Fibroblast of skin of scalp (primary cell): ENCODE measurements around the gene SH3TC1.

Experiments used
- DNase-seq: peaks from one replicate; pipeline ENCODE4 v3.0.0-alpha.2; 2013

Gene SH3TC1

DNA sequence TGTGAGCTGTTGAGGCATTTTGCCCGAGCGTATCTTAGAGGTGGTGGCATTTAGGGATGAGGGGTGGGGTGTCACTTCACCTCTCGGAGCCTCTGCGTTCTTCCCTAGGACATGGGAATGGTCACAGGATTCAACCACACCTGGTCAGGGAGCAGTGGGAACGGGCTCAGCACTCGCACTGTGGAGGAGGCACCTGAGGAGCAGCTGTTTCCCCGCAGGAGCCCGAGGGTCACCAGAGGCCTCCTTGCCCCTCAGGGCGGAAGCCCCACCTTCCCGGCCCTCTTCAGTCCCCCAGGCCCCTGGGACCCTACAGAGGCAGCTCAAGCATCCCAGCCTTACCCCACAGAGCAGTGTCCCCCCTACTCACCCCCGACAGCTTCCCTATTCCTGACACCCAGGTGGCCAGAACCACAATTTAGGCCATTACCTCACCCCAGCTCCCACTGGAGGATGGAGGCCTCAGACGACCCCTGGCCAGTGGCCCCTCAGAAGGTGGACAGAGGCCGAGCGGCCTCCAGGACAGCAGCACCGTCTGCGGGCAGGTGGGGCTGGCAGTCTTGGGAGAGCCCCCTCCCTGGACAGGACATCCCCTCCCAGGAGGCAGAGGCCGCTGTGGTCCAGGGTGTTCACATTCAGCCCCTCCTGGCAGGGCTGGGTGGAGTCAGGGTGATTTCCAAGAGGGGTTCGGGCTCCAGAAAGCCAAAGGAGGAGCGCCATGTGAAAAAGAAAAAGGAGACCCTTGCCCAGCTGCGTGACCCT is 66.3 kb downstream of the SH3TC1 start:
- DNase-seq, result no peak

DNA sequence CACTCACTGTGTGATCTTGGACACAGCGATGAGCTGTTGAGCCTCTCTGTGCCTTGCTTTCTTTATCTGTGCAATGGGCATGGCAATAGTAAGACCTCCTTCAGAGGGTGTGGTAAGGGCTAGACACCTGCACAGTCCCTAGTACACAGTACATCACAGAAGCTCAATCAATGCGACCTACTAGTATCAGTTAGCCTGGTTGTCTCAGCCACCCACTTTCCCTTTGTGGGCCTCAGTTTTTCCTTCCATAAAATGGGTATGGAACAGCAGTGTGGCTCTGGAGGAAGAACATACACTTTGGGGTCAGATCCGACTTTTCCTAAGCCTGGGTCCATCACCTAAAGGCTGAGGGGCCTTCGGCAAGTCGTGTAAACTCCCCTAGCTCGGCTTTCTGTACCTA is 67.0 kb downstream of the SH3TC1 start:
- DNase-seq, result no peak

DNA sequence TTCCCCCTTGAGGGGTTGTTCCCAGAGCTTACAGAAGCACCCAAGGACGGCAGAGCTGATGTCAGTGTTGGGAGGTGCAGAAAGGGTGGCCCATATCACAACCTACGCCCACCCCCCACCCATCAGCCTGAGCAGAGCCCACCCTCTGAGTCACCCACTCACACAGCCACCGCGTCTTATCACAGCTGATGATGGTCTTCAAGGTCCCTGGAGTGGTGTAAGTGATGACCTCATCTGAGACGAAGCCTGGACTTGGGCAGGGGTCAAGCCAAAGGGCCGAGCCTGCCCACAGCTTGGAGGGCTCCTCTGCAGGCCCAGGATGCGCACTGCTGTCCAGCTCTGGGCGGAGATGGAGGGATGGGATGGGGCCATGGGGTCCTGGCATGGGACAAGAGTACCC is 67.4 kb downstream of the SH3TC1 start:
- DNase-seq, result no peak

DNA sequence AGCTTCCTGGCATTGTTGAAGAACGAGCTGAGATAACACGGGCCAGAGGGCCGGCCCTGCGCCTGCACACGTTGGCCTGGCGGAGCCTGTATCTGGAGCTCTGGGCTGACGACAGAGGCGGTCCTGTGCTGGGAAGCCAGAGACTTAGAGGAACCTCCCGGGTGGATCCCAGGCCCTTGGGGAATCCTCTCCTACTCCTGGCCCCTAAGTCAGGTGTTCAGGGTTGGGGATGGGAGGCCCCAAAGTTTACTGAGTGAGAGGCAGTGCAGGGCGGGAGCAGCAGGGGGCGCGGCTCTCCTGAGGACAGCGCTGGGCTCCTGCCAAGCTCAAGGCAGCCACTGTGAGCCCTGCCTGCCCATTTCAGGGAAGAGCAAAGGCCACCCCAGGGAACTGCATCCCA is 68.0 kb downstream of the SH3TC1 start:
- peak; percentile 53 for DNase-seq

DNA sequence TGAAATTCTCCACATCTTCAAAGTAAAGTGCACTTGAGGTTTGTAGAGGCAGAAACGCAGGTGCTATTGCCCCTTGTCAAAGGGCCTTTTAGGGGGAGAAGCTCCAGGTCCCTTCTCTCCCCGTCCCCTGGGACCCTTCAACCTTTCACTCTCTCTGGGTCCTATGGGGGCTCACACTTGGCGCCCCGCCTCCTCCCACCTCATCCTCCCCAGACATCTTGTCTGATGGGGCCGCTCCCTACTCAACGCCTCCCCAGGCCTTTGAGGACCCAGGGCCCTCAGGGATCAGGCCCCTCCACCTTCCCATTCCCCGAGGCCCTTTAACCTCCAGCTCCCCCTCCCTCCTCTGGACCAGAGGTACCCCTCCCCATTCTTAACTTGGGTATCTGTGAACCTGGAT is 69.1 kb downstream of the SH3TC1 start:
- no peak for DNase-seq

DNA sequence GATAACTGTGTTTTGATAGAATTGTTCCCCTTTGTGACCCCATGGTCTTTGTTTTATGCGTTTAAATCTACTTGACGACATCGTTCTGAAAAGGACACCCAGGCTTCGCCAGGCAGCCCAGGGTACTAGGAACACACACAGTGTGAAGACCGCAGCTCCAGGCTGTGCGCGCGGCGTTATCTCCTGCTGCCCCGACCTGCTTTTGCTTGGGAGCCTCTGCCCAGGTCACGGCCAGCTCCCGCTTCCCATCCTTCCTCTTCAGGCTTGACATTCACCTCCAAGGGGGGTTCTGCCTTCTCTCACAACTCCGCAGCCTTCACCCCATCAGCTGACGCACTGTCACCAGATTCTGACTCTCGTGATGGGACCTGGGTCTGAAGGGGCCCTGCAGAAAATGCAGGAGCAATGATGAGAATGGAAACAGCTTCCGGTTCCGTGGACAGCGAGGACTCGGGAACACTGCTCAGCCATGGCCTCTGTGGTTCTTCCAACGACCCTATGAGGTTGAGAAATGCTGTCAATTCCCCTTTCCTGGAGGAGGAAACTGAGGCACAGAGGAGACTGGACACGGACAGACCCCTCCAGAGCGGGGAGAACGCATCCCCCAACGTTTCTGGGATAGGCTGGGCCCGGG is 69.9 kb downstream of the SH3TC1 start:
- DNase-seq, result no peak

DNA sequence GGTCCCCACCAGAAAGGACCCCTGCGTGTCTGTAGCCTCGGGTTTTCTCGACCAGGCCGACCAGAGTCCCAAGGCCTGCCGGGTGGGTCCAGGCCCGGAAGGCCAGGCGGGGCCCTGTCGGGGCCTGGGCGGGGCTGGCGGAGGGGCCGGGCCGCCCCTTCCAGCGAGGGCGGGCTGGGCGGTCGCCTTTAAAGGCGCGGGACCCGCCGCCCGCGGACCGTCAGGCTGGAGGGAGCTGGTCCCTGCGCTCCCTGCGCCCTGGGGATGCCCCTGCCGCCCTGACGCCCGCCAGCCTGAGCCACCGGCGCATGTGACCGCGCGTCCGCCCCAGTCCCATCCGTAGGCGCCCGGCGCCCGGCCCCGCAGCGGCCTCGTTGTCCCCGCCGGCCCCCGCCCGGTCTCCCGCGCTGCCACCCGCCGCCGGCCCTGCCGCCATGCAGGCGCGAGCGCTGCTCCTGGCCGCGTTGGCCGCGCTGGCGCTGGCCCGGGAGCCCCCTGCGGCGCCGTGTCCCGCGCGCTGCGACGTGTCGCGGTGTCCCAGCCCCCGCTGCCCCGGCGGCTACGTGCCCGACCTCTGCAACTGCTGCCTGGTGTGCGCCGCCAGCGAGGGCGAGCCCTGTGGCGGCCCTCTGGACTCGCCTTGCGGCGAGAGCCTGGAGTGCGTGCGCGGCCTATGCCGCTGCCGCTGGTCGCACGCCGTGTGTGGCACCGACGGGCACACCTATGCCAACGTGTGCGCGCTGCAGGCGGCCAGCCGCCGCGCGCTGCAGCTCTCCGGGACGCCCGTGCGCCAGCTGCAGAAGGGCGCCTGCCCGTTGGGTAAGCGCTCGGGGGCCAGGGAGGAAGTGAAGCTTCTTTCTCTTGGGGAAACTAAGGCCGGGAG is 70.7 kb downstream of the SH3TC1 start, which contains the start of gene HTRA3:
TSS of gene HTRA3 (plus strand) at position 220 of the 883 bp plus-strand sequence. CDS start at position 435, 215 bp downstream.
- peak; percentile 69 for DNase-seq

DNA sequence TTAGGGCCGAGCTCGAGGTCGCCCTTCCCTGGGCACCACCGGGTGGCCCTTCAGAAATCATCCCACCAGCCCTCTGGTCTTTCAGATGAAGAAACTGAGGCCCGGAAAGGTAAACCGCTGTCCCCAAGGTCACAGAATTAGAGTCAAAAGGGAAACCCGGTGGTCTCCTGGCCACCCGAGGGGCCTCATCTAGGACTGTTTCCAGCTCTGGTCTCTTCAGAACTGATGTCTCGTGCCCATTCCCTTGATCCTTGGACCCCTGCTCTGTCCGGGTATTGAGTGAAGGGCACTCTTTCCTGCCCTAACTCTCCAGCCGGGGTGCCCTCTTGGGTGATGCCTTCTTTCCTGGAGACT is 71.3 kb downstream of the SH3TC1 start:
- DNase-seq, result no peak

DNA sequence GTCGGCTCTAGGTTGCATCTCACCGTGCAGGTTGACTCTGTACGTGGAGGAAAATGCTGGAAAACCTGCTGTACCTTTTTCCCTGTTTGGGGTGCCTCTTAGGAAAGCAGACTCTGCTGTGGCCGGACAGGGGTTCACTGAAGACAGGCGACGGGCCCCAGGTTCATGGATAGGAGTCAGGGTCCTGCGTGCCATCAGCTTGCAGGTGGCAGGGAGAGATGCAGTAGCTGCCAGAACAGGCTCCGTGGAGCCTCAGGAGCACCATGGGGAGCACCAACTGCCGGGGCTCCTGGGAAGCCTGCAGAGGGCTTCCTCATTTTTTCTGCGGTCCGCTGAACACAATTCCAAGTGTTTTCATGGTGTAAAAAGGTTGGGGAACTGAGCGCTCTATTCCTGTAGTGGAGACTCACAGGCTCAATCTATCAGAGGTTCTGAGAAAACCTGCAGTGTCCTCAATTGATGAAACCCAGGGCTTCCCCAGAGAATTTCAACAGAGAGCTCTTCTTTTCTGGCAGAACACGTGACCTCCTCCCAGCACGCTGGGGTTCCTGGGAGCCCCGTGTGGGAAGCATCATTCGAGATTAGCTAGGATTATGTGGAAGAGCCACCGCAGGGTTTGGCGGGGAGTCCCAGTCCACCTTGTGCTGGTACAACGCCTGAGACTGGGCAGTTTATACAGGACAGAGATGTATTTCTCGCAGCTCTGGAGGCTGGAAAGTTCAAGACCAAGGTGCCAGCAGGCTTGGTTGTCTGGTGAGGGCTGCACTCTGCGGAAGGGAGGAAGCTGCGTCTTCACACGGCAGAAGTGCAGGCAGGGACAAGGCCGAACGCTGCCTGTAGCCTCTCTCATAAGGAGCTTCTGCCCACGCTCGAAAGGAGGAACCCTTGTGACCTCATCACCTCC is 72.1 kb downstream of the SH3TC1 start:
- DNase-seq, result no peak

DNA sequence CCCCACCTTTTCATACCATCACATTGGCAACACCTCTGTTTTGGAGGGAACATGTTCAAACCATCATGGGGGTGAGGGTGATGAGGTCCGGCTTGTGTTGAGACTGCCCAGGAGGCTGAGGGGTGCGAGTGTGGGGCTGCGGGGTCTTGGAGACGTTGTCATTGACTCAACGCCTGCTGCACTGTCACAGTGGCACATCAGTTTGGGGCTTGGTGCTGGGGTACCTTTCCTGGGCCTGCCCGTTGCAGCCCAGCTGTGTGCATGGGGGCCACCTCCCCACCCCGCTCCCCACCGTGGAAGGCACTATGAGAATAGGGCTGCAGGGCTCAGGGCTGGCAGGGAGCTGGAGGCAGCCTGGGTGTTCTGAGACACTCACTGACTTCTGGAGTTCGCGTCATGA is 72.7 kb downstream of the SH3TC1 start:
- no peak for DNase-seq

DNA sequence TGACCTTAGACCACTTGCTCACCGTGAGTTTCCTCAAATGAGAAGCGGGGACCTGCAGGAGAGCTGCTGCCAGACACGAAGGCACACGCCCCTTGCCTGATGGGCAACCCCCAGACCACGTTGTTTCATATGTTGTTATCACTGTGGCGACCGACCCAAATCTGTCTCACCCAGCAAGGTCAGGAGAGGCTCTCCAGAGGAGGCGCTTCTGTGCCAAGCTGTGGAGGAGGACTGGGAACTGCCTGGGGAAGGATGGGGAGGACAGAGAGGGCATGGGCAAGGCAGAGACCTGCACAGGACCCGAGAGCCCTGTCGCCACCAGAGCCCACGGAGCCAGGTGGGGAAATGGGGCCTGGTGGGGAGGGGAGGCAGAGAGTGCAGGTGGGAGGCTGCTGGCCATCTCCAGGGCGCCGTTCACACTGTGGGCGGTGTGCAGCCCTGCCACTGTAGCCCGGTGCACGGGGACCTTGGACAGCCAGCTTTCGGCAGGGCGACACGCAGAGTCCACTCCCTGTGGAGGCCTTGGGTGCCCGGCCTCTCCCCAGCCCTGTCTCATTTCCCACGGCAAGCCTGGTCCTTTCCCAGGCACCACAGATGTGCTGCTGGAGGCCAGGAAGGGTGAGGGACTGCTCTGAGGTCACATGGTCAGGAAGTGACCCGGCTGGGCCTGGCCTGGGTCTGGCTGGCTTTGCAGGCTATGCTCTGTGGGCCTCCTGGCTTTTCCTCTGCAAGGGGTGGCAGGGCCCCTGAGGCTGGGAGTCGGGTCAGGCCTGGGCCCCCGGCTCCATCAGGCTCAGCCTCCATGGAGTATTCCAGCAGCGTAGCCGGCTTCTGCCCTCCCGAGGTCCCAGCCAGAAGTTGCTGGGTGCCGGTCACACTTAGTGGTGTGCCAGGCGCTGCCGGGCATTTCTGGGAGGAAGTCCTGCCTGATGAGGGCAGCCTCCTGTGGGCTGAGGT is 73.7 kb downstream of the SH3TC1 start:
- DNase-seq, result no peak

DNA sequence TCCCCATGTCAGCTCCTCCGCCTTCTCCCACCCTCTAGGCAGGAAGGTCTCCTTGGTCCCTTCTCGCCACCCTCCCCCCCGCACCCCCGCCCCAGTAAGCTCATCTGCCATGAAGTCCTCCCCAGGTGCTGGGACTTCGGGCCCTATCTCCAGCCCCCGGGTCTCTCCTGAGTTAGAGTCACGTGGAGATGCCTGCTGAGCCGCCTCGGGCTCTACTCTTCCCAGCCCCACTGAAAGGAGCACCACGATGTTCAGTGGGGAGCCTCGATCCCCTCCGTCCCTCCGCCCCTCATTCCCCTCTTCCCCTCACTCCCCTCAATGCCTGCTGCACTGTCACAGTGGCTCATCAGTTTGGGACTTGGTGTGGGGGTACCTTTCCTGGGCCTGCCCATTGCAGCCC is 74.4 kb downstream of the SH3TC1 start:
- no peak for DNase-seq

DNA sequence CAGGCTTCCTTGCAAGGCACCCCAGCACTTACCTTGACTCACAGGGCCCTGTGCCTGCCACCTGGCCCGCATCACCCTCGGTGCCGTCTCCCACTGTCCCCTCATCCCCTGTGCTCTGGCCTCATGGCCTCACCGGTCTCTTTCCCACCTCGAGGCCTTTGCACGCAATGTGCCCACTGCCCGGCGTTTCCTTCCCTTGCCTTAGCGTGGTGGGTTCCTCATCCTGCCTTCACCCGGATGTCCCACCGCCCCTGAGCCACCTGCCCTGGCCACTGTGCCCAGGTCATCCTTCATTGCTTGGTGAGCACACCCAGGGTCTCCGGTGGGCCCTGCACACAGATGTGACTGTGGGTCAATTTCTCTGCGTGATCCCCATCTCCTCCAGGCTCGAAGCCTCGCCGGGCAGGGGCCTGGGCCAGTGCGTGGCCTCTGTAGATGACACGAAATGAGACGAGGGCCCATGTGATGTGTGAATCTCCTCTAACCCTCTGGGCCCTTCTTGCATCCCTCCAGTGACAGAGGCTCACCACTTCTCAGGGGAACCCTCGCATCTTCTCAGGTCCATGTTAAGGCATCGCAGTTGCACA is 75.1 kb downstream of the SH3TC1 start:
- DNase-seq, result no peak

DNA sequence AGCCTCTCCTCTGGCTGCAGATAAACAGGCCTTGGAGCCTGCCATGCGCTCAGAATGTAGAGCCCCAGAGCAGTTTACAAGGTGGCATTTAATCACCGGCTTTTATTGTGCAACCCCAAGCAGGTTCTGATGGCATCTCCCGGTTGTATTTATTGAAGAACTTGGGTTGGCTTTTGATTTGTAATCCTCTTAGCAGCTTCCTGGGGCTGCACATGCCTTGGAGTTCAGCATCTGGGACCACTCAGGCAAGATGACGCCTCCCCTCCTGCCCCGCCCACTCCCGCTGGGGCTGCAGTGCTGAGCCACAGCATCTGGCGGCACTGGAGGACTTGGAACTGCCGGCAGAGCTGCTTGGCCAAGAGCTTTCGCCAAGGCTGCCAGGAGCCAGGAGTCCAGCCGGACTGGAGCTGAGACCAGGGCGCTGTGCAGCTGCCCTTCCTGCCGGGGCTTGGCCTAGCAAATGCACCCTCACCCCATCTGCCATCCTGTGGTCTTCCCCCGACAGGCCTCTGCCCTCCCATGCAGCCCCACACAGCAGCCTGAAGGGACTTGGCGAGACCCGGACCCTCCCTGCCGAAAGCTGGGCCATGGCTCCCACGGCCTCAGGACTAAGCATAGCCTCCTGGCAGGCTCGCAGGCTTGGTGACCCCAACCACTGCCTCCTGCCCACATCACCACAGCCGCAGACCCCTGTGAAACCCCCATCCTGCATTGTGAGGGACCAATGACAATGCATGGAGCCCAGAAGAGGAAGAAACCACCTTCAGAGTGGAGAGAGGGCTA is 75.9 kb downstream of the SH3TC1 start:
- peak; percentile 93 for DNase-seq

DNA sequence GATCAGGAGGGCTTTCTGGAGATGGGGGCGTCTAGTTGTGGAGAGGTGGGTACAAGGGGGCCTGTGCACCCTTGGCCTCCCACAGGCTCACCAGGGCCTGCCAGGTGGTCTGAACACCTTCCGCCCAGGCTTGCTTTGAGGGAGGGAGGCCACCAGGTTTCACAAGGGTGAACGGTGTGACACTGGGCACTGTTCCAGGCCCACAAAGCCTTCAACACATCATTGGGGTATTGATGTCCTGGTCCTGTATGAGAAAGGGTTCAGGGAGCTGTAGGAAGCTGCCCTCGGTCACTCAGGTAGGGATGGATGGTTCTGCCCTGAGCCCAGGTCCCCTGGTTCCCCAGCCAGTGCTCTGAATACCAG is 76.4 kb downstream of the SH3TC1 start:
- DNase-seq, result no peak

DNA sequence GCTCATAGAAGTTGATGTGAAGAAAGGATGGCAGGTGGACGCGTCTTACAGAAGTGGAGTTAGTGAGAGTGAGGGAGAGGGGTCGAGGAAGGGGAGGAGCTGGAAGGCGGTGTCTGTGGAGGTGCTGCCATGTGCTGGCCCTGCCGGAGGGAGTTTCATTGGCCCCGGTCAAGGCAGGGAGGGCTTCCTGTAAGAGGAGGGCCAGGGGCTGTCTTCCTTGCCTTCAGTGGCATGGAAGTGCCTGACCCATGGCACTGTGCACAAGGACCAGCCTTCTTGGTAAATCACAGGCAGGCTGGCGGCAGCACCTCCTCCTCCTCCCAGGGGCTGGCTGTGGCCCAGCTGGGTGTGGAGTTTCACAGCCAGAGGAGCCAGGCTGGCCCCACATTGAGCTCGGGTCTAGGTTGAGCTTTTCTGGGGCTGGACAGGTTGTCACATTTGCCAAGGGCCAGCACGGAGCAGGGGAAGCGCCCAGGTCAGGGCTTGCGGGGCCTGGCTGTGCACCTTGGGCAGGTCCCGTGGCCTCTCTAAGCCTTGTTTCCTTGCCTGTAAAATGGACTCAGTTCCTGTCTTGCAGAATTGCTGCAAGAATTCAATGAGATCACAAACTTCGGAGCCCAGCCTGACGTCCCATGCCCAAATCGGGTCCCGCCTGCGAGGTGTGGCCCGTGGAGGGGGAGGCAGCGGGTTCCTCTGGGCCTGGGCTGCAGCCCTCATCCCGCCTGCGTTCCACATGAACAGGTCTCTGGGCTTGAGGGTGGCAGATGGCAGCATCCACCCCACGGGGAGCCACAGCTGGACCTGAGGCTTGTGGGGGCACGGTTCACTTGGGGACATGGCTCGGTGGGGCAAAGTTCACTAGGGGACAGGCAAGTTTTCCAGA is 77.5 kb downstream of the SH3TC1 start:
- DNase-seq, result peak; percentile 54

DNA sequence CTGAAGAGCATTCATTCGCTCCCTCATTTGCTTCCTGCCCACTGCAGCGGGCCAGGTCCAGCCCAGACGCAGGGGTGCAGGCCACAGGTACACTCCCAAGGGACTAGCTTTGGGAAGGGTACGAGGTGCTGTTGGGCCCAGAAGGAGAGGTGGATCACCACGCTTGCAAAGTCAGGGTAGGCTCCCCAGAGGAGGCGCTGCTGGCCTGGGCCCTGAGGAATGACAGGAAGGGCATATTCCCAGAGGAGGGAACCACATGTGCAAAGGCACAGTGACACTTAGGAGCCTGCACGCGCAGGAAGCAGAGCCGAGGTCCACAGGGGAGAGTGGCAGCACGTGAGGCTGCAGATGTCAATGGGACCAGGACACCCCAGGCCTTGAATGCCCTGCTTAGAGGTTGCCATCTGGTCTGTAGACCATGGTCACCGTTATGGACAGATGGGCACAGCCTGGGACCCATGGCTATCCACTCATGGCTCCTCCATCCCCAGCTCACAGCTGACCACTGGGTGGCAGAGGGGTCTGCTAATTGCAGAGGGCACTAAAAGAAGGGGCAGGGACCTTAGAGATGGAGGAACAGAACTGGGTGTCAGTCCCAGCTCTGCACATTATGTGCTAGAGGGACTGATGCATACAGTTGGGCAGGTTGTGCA is 78.4 kb downstream of the SH3TC1 start:
- no peak for DNase-seq

DNA sequence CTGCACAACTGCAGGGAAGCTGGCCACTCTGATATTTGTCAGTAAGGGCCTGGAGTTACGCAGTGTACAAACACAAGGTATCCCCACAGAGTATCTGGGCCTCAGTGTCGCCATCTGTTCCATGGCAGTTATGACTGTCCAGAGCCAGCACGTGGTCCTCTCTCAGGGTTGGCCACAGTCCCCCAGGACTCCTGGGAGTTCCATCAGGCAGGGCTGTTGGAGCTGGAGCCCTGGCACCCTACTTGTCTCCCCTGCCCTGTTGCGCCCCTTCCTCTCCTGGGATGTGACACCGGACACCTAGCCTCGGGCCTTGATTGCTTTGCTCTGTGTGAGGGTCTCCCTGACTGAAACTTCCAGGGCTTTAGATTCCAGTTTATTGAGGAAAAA is 78.9 kb downstream of the SH3TC1 start:
- no peak for DNase-seq
